ENCODE results near the gene STK32A.

STK32A gene

DNA sequence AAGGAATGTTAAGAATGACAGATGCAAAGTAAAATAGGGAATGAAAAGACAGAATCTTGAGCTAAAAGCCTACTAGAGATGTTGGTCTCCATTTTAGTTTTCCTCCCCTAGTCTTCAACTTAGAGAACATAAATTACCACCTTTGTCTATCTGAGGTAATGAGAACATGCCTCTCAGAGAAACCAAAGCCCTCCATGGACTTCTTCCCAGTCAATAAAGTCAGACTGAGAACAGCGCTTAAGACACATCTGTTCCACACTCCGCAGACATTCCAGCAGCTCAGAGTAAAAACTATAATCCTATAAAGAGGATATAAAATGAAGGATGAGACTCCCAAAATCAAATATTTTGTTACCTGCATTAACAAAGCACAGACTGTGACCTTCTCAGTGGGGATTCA, 195.8 kb downstream of the STK32A start:
- Histone ChIP-seq H3K4me3 (no peak overlapping the region), H3K27ac (no peak overlapping the region)
- TF ChIP-seq, protein P1, sequence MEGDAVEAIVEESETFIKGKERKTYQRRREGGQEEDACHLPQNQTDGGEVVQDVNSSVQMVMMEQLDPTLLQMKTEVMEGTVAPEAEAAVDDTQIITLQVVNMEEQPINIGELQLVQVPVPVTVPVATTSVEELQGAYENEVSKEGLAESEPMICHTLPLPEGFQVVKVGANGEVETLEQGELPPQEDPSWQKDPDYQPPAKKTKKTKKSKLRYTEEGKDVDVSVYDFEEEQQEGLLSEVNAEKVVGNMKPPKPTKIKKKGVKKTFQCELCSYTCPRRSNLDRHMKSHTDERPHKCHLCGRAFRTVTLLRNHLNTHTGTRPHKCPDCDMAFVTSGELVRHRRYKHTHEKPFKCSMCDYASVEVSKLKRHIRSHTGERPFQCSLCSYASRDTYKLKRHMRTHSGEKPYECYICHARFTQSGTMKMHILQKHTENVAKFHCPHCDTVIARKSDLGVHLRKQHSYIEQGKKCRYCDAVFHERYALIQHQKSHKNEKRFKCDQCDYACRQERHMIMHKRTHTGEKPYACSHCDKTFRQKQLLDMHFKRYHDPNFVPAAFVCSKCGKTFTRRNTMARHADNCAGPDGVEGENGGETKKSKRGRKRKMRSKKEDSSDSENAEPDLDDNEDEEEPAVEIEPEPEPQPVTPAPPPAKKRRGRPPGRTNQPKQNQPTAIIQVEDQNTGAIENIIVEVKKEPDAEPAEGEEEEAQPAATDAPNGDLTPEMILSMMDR (IDR thresholded peaks at IDR 0.05), result no peak
- no peak for DNase-seq (ENCODE audit: low spot score)

DNA sequence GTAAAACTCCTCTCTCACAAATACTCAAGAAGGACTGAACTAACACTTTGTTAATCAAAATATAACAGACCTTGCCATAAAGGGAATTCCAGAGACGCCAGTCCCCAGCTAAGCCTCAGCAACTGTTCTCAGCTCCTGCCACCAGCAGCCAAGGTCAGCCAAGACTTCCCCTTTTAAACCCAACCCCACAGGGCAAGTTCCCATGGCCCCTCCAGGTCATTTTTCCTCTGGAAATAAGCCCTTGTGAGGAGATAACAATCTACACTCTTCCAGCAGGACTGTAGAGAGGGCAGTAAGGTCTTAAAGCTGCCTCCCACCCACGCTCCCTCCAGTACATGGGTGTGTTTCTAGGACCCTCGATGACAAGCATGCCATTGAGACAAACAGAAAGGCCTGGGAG, 196.8 kb downstream of the STK32A start:
- DNase-seq (ENCODE audit: low spot score), result no peak
- Histone ChIP-seq H3K27ac (peak overlapping the region; percentile 14 to 28), H3K4me3 (no peak overlapping the region)
- TF ChIP-seq, protein P1 (IDR thresholded peaks at IDR 0.05), result no peak

DNA sequence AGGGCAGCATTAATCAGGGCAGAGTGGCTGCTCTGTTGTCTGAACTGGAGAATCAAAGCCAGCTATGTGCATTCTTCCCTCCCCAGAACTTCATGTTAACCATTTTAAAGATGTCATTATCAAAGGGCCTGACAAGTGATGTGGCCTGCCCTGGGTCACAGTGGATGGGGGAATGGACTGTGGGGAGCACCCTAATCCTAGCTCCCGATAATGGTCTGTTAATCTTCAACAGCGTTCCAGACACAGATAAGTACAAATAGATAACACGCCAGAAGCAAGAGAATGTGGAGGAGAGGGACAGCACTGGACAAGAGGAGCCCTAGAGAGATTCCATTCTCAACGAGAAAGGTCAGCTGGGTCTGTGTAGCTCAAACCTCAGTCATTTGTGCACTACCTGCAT, 197.5 kb downstream of the STK32A start:
- no peak for DNase-seq (ENCODE audit: low spot score)
- H3K4me3 ChIP-seq, result no peak overlapping the region
- peak overlapping the region in 1 of 2 donors; percentile 14 for H3K27ac ChIP-seq
- TF ChIP-seq, protein P1 (IDR thresholded peaks at IDR 0.05), result no peak

DNA sequence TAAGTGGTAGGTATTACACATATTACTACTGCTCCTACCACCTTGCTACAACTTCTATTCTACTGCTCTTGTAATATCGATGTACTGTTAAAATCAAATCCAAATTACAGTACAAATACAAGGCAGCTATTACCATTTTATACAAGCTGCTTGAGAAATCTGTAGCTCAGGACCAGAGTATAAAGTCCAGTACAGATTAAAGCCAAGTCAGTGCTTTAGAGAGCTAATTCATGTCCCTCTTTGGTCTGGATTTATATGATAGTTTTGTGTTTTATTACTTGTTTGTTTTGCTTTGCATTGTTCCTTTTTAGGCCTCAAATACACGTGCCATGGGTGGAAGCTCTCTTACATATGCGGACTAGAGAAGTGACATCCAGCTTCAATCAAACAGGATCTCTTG, 199.2 kb downstream of the STK32A start:
- DNase-seq (ENCODE audit: low spot score), result no peak
- H3K4me3 ChIP-seq, result no peak overlapping the region
- TF ChIP-seq, protein P1 (IDR thresholded peaks at IDR 0.05), result no peak
- no peak overlapping the region for H3K27ac ChIP-seq

DNA sequence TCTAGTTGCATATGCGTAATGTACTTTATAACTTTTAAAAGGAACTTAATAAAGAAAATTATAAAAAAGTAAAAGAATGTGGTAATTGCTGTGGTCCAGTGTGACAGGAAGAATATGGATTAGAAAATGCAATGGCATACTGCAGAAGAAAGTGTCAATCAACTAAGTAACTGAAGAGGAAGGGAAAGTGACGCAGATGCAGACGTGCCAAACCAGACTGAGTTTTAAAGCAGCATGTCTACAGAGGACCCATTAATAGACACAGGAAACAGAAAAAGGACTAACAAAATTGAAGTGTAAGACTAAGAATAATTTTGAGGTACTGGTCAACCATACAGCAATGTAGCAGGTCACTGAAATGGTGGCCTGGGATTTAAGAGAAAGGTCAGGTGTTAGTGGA, 201.8 kb downstream of the STK32A start:
- TF ChIP-seq, protein P1 (IDR thresholded peaks at IDR 0.05), result no peak

DNA sequence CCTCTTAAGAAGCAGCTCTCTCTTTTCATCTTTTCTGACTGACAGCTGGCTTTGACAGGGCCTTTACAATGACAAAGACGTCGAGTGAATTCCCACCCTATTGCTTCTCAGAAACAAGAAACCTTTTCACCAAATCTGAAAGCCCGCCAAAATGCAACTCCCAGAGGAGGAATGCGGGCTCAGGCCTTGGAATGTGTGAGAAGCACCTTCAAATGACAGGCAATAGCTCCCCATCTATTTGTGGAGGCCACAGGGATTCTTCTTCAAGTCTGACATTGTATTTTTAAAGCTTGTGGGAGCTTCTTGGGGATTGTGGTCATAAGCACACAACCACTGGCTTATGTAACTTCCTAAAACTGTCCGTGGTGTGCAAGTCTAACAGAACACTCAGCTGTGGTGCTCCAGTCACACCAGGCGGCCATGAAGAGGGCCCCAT, 202.4 kb downstream of the STK32A start:
- H3K27ac ChIP-seq, result no peak overlapping the region
- TF ChIP-seq, protein P1 (IDR thresholded peaks at IDR 0.05), result no peak
- no peak overlapping the region for H3K4me3 ChIP-seq
- no peak for DNase-seq (ENCODE audit: low spot score)

More for the DNA sequence above, 201.8 kb downstream of the STK32A start:
- DNase-seq (ENCODE audit: low spot score), result no peak
- no peak overlapping the region for H3K4me3 ChIP-seq
- no peak overlapping the region for H3K27ac ChIP-seq

All from coronary artery (tissue), 2 donors.